Central memory CD4-positive, alpha-beta T cell (primary cell): ENCODE results near the gene RASD2.
"Not testable (repeated sequence)": the region's sequence is repeated elsewhere in the genome, so short reads cannot be mapped to it uniquely, and the experiment has no call there.

Experiments used
- DNase-seq: peaks from one replicate; pipeline ENCODE4 v3.0.0; 2022
- total RNA-seq, 3 experiments: gene quantifications; one replicate each; lab custom pipeline; 2026; lab: John Stamatoyannopoulos, UW

Gene RASD2
- 0 to 0.19 (median 0.18) reads per million in 3 experiments for total RNA-seq

GRCh38 chr22:35540595-35541253 is at the start of gene RASD2:
Gene RASD2, plus strand, starts transcription at chr22:35540831. Its CDS starts 5,979 bp downstream, at chr22:35546810.
- peak; percentile 27 for DNase-seq

DNA sequence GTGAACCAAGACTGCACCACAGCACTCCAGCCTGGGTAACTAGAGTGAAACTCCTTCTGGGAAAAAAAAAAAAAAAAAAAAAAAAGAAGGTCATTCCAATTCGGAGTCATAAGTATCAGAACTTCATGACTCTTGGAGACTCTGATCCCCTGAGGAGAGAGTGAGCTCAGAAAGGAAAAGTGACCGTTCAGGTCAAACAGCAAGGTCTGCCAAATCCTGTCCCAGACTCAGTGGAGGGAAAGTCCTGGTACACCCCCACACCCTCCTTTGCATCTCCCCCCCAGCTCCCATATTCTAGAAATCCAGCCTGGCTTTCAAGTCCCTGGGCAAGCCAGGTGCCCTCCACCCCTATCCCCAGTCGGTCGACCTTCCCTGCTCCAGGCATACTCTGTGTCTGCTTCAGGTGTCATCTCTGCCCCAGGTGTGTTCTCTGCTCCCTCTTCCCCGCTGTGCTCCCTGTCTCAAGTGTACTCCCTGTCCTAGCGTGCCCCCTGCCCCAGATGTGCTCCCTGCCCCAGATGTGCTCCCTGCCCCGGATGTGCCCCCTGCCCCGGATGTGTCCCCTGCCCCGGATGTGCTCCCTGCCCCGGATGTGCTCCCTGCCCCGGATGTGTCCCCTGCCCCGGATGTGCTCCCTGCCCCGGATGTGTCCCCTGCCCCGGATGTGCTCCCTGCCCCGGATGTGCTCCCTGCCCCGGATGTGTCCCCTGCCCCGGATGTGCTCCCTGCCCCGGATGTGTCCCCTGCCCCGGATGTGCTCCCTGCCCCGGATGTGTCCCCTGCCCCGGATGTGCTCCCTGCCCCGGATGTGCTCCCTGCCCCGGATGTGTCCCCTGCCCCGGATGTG is 49.3 kb upstream of the RASD2 start:
- not testable (repeated sequence) for DNase-seq

DNA sequence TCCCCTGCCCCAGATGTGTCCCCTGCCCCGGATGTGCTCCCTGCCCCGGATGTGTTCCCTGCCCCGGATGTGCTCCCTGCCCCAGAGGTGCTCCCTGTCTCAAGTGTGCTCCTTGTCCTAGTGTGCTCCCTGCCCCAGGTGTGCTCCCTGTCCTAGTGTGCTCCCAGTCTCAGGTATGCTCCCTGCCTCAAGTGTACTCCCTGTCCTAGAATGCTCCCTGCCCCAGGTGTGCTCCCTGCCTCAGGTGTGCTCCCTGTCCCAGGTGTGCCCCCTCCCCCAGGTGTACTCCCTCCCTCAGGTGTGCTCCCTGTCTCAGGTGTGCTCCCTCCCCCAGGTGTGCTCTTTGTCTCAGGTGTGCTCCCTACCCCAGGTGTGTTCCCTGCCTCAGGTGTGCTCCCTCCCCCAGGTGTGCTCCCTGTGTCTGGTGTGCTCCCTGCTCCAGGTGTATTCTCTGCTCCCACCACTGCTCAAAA is 48.7 kb upstream of the RASD2 start:
- no peak for DNase-seq

DNA sequence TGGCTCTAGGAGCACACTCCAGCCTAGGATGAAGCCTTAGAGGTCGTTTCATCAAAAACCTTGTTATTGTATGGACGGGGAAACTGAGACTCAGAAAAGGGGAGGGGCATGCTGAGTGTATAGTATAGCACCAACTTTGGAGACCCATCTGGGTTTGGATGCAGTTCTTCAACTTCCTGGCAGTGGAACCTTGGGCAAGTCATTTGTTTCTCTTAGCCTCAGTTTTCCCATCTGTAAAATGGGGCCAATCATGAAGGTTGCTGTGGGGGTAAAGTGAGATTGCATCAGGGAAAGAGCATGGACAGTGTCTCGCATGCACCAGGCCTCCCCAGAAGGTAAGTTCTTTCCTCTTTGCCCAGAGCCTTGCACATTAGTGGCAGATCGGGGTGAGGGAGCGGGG is 47.6 kb upstream of the RASD2 start:
- no peak for DNase-seq

- not testable (repeated sequence) for DNase-seq
Measured at GRCh38 chr22:35495711-35496110, 44.9 kb upstream of the RASD2 start.

DNA sequence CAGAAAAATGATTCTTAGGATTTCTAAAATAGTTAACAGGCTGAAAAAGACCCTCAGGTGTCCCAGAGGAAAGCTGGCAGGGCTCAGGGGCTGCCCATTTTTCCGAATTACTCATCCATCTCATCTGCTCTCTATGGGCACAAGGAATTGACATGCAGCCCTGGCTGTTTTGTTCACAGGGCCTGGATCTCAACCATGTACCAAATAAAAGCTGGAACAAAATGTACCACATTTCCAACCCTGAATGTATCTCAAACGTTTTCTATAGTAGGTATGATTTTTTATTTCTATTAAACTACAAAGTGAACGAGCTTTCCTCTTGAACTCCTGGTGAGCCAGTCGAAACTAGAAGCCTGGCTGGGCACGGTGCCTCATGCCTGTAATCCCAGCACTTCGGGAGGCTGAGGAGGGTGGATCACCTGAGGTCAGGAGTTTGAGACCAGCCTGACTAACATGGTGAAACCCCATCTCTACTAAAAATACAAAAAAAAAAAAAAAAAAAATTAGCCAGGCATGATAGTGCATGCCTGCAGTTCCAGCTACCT is 43.8 kb upstream of the RASD2 start:
- DNase-seq: no peak

- DNase-seq: no peak
Measured at GRCh38 chr22:35498026-35498800, 42.4 kb upstream of the RASD2 start.

- no peak for DNase-seq
Measured at GRCh38 chr22:35502836-35503235, 37.8 kb upstream of the RASD2 start.

GRCh38 chr22:35505399-35506258 is 35.0 kb upstream of the RASD2 start:
- DNase-seq: no peak

DNA sequence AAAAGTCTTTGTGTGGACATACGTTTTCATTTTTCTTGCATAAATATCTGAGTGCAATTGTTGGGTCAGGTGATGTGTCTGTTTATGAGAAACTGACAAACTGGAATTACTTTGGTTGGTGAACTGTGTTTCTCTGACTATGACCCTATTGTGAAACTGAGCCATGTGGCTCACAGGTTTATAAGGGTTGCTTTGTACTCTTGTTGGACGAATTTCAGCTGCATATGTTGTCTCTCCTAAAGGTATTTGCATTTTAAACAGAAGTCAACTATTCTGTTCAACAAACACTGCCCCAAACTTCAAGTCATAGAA is 34.4 kb upstream of the RASD2 start:
- DNase-seq: no peak

DNA sequence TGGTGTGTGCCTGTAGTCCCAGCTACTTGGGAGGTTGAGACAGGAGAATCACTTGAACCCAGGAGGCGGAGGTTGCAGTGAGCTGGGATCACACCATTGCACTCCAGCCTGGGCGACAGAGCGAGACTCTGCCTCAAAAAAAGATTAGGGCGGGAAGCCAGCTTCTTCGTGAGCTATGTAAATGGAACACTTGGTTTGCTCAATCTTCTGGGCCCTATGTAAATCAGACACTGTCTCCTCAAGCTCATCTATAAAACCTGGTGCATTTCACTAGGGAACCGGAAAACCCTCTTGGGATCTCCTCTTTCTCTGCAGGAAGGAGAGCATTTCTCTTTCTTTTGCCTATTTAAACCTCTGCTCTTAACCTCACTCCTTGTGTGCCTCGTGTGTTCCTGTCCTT is 32.8 kb upstream of the RASD2 start:
- not testable (repeated sequence) for DNase-seq

GRCh38 chr22:35509451-35509850 is 31.2 kb upstream of the RASD2 start:
- no peak for DNase-seq

DNA sequence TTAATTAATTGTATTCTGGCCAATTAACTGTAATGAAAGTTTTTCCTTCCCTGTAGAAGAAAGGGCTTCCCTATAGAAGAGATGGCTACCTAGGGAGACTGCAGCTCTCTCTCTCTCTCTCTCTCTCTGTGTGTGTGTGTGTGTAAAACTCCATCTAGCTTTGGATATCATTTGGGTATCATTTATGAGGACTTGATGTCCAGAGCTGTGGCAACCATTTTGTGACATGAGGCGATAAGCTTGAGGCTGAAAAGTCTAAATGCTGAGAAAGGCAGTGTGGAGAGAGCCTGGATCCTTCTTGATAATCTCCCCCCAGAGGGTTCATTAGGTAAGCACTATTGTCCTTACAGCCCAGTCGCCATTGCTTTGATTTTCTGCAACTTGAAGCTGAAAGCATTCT is 30.7 kb upstream of the RASD2 start:
- no peak for DNase-seq

DNA sequence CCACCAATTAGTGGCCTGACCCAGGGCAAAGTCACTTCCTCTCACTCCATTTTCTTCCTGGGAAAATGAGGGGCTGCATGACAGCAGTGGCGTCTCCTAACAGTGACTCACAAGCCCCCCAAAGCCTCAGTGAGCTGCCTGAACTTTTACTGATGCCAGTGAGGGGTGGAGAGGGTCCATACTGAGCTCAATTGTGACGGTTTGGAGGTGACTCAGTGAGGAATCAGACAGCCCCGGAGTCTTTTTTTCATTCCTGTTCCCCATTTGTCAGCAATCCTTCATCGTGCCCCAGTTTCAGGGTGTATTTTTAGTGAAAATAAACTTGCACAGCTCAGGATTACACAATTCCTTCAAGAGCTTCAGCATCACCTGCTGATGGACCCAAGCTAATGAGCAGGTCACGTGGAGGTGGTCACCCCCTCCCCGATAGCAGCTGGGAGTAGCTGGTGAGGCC is 30.1 kb upstream of the RASD2 start:
- no peak for DNase-seq

GRCh38 chr22:35510951-35511350 is 29.7 kb upstream of the RASD2 start:
- no peak for DNase-seq

- no peak for DNase-seq
Measured at GRCh38 chr22:35514366-35514765, 26.3 kb upstream of the RASD2 start.

GRCh38 chr22:35515952-35516351 is 24.7 kb upstream of the RASD2 start:
- DNase-seq: not testable (repeated sequence)

- no peak for DNase-seq
Measured at GRCh38 chr22:35516723-35517122, 23.9 kb upstream of the RASD2 start.

- DNase-seq: no peak
Measured at GRCh38 chr22:35517207-35517606, 23.4 kb upstream of the RASD2 start.

- no peak for DNase-seq
Measured at GRCh38 chr22:35517769-35518530, 22.7 kb upstream of the RASD2 start.

DNA sequence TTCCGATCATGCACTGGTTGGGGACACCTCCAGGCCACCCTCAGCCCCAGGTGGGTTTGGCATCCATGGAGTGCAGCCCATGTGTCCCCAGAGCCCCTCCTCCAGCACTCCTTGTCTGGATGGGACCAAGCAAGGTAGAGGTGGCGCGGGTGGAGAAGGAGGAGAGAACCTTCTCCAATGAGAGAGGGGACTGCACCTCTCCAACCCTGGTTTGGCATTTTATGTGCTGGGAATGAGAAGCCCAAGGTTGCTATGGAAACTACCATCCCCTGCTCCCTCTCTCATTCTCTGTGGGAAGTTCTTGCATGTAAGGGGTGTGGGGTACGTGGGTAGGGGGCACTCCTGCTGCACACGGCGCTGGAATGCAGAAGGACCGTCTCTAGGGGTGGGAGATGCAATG is 21.8 kb upstream of the RASD2 start:
- DNase-seq: no peak
